Progenitor cell of endocrine pancreas (in vitro differentiated cells): ENCODE results near the gene ABCC1. TPM values are rescaled to one million over a fixed set of nuclear protein-coding genes. Genes with fewer than 3 reads are reported as not detected.

Source experiments
- DNase-seq: peaks from one replicate; pipeline ENCODE4 v3.0.0; 2021; ENCODE audit warnings: low spot score; ENCODE audit not compliant: unreplicated experiment
- H3K27ac Mint-ChIP-seq: 2 replicates; pipeline ENCODE4 v1.8.0; 2021; ENCODE audit warnings: mild to moderate bottlenecking, moderate library complexity, mixed read lengths
- H3K27me3 Mint-ChIP-seq: 2 replicates; pipeline ENCODE4 v1.8.0; 2021; ENCODE audit warnings: mixed read lengths
- H3K36me3 Mint-ChIP-seq: 2 replicates; pipeline ENCODE4 v1.8.0; 2022; ENCODE audit warnings: mixed read lengths; ENCODE audit not compliant: insufficient read depth
- H3K4me1 Mint-ChIP-seq: 2 replicates; pipeline ENCODE4 v1.8.0; 2021; ENCODE audit warnings: low read depth, mixed read lengths
- H3K4me3 Mint-ChIP-seq: 2 replicates; pipeline ENCODE4 v1.8.0; 2021; ENCODE audit warnings: low read depth, mild to moderate bottlenecking, moderate library complexity, mixed read lengths
- H3K9me3 Mint-ChIP-seq: 2 replicates; pipeline ENCODE4 v1.8.0; 2021; ENCODE audit warnings: low read depth, mixed read lengths
- total RNA-seq: library from RNA; stranded (reverse); gene quantifications from 2 replicates; pipeline ENCODE4 v1.2.1, GENCODE V29; 2021
- TF ChIP-seq, protein P1 (sequence below): fragments of 200-600 bp; sonication (generic); IDR thresholded peaks from one replicate; pipeline ENCODE4 v1.5.0; 2021; ENCODE audit warnings: antibody characterized with exemption, mild to moderate bottlenecking; ENCODE audit not compliant: unreplicated experiment

The ABCC1 gene
- total RNA-seq, 1 donor from 2014 or later, result 47.2 TPM

DNA sequence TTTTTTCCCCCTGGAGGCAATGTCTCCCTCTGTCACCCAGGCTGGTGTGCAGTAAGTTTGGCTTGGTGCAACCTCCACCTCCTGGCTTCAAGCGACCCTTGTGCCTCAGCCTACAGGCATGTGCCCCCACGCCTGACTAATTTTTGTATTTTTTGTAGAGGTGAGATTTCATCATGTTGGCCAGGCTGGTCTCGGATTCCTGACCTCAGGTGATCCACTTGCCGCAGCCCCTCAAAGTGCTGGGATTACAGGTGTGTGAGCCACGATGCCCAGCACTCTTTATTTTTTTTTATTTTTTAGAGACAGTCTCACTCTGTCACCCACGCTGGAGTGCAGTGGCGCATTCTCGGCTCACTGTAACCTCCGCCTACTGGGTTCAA, 160.7 kb downstream of the ABCC1 start:
- Mint-ChIP-seq H3K4me3 (no peak overlapping the region), H3K27me3 (no peaks in the 10 kb centered on the region), H3K27ac (no peak overlapping the region), H3K9me3 (no peaks in the 10 kb centered on the region), H3K4me1 (no peaks in the 10 kb centered on the region), H3K36me3 (peaks cover 30% of the 10 kb centered on the region)
- TF ChIP-seq, protein P1, sequence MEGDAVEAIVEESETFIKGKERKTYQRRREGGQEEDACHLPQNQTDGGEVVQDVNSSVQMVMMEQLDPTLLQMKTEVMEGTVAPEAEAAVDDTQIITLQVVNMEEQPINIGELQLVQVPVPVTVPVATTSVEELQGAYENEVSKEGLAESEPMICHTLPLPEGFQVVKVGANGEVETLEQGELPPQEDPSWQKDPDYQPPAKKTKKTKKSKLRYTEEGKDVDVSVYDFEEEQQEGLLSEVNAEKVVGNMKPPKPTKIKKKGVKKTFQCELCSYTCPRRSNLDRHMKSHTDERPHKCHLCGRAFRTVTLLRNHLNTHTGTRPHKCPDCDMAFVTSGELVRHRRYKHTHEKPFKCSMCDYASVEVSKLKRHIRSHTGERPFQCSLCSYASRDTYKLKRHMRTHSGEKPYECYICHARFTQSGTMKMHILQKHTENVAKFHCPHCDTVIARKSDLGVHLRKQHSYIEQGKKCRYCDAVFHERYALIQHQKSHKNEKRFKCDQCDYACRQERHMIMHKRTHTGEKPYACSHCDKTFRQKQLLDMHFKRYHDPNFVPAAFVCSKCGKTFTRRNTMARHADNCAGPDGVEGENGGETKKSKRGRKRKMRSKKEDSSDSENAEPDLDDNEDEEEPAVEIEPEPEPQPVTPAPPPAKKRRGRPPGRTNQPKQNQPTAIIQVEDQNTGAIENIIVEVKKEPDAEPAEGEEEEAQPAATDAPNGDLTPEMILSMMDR, result no peak
- DNase-seq, result no peak

DNA sequence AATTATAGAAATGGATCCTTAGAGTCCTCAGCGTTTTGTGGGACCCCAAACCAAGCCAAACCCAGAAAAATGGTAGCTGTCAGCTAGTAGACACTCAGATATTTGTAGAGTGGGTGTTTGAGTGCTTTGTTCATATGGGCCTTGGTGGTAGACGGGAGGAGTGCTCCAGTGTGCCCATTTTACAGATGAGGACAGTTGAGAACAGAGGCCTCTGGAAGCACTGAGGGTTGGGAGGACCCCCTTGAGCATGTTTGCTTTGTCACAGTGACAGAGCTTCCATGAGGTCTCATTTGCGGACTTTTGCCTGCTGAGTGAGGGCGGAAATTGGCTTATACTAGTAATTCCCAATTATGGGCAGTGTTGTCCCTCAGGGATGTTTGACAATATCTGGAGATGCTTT, 162.2 kb downstream of the ABCC1 start:
- no peaks in the 10 kb centered on the region for H3K9me3 Mint-ChIP-seq
- DNase-seq, result no peak
- TF ChIP-seq, protein P1, result no peak
- no peaks in the 10 kb centered on the region for H3K4me1 Mint-ChIP-seq
- no peak overlapping the region for H3K4me3 Mint-ChIP-seq
- H3K36me3 Mint-ChIP-seq, result peaks cover 32% of the 10 kb centered on the region
- H3K27me3 Mint-ChIP-seq, result no peaks in the 10 kb centered on the region
- H3K27ac Mint-ChIP-seq, result no peak overlapping the region

DNA sequence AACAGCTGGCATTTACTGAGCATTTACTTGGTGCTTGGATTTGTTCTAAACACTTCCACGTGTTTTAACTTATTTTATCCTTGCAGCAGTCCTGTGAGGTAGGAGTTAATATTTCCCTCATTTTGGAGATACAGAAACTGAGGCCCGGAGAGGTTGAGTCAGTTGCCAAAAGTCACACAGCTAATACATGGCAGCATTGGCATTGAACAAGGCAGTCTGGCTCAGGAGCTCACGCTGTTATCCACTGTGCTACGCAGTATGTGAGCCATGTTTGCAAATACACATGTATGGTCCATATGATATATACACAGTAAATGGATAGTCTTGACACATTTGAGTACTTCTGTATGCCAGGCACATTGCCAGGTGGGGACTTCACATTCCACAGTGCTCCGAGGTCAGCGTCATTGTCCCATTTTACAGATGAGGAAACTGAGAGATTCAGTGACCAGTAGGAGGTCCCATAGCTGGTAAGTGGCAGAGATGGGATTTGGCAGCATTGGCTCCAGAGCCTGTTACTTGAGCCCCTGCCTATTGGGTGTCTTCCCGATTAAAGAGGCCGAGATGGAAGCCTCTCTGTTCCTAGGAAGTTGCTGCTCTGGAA, 163.1 kb downstream of the ABCC1 start:
- Mint-ChIP-seq H3K9me3 (no peaks in the 10 kb centered on the region), H3K27ac (no peak overlapping the region), H3K27me3 (no peaks in the 10 kb centered on the region), H3K4me3 (no peak overlapping the region), H3K4me1 (no peaks in the 10 kb centered on the region), H3K36me3 (peaks cover 37% of the 10 kb centered on the region)
- no peak for DNase-seq
- TF ChIP-seq, protein P1, result no peak

DNA sequence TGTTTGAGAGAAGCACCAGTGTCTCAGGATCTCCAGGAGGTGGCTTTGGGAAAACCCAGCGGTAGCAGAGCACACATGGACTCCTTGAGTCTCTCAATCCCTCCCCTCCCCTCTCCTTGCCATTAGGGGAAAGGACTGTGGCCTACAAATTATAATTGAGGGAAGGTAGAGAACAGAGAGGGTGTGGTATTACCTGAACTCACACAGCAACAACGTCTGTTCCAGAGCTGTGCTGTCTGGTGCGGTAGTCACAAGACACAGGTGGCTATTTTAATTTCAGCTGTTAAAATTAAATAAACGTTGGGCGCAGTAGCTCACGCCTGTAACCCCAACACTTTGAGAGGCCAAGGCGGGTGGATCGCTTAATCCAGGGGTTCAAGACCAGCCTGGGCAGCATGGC, 163.7 kb downstream of the ABCC1 start:
- no peak for DNase-seq

DNA sequence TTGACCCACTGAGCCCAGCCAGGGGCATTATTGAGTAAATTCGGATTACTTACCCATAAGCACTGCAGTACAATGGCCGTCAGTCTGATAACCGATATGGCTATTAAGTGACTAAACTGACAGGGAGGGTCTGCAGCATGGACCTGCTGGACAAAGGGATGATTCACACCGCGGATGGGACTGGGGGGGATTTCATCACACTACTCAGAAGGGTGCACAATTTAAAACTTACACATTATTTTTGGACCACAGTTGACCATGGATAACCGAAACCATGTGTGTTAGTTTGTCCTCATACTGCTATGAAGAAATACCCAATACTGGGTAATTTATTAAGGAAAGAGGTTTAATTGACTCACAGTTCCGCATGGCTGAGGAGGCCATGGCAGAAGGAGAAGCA, 167.4 kb downstream of the ABCC1 start:
- Mint-ChIP-seq H3K4me3 (no peak overlapping the region), H3K4me1 (no peaks in the 10 kb centered on the region), H3K27ac (no peak overlapping the region), H3K9me3 (no peaks in the 10 kb centered on the region), H3K36me3 (peaks cover 31% of the 10 kb centered on the region), H3K27me3 (no peaks in the 10 kb centered on the region)
- no peak for DNase-seq
- TF ChIP-seq, protein P1, result no peak

More for the DNA sequence above, 163.7 kb downstream of the ABCC1 start:
- TF ChIP-seq, protein P1, result no peak
- Mint-ChIP-seq H3K9me3 (no peaks in the 10 kb centered on the region), H3K27ac (no peak overlapping the region), H3K4me3 (no peak overlapping the region), H3K4me1 (no peaks in the 10 kb centered on the region), H3K36me3 (peaks cover 40% of the 10 kb centered on the region), H3K27me3 (no peaks in the 10 kb centered on the region)
